ENCODE results near the gene GRIN2A.

GRIN2A gene

GRCh38 chr16:9849697-9850245 lies 332.5 kb downstream of the GRIN2A start:
- Histone ChIP-seq H3K27me3 (ENCODE audit: insufficient read depth, poor library complexity, severe bottlenecking) (no peaks in the 10 kb centered on the region), H3K4me3 (replicated peaks; ENCODE audit: insufficient read depth, low read length) (no peak overlapping the region), H3K27ac (replicated peaks) (no peak overlapping the region)
- no peak for DNase-seq (ENCODE audit: low read depth in 1 of 2, low spot score in 1 of 2)
- TF ChIP-seq SPI1 (IDR thresholded peaks at IDR 0.05; ENCODE audit: borderline replicate concordance, low read depth): no peak

- no peak for DNase-seq (ENCODE audit: low read depth in 1 of 2, low spot score in 1 of 2)
- TF ChIP-seq GABPA (IDR thresholded peaks at IDR 0.05; ENCODE audit: low read depth) (no peak), REST (IDR thresholded peaks at IDR 0.05; ENCODE audit: insufficient replicate concordance, low read depth) (no peak), POLR2AphosphoS5 (IDR thresholded peaks at IDR 0.05; ENCODE audit: low read depth) (no peak), SPI1 (IDR thresholded peaks at IDR 0.05; ENCODE audit: borderline replicate concordance, low read depth) (no peak)
- TF ChIP-seq, protein P1, sequence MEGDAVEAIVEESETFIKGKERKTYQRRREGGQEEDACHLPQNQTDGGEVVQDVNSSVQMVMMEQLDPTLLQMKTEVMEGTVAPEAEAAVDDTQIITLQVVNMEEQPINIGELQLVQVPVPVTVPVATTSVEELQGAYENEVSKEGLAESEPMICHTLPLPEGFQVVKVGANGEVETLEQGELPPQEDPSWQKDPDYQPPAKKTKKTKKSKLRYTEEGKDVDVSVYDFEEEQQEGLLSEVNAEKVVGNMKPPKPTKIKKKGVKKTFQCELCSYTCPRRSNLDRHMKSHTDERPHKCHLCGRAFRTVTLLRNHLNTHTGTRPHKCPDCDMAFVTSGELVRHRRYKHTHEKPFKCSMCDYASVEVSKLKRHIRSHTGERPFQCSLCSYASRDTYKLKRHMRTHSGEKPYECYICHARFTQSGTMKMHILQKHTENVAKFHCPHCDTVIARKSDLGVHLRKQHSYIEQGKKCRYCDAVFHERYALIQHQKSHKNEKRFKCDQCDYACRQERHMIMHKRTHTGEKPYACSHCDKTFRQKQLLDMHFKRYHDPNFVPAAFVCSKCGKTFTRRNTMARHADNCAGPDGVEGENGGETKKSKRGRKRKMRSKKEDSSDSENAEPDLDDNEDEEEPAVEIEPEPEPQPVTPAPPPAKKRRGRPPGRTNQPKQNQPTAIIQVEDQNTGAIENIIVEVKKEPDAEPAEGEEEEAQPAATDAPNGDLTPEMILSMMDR (IDR thresholded peaks at IDR 0.05; ENCODE audit: insufficient read depth, low read length): no peak
- Histone ChIP-seq H3K4me3 (replicated peaks; ENCODE audit: insufficient read depth, low read length) (no peak overlapping the region), H3K27ac (replicated peaks) (no peak overlapping the region), H3K27me3 (ENCODE audit: insufficient read depth, poor library complexity, severe bottlenecking) (no peaks in the 10 kb centered on the region)
Measured at GRCh38 chr16:9847146-9847545, 335.1 kb downstream of the GRIN2A start.

DNA sequence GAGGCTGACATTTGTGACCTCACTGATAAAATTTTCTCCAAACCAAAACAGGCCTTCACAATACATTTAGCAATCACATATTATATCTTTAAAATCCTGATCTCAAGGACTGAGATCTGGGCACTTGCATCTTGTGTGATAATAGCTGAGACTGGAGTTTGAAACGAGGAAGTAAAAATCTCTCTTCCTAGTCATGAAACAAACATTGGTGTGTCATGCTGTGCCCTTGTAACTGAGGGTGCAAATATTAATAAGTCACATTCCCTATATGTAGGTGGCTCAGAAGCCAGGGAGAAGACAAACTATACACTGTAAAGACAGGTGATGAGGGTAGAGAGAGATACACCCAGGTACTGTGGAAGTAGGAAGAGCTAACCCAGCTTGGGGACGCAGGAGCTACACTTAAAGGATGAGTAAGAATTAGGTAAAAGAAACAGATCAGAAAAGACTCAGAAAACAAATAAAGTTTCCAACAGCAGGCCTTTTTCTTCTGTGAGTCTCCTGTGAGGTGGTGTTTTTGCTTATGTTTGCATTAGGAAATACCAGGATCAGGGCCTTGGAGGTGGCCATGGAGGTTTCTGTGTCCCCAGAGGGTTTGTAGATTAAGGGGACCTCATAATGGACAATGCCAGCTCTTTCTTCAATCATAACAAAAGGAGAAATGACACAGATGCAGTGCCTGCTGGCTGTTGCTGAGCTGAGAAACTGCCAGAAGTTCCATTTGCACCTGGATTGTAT lies 335.7 kb downstream of the GRIN2A start:
- TF ChIP-seq GABPA (IDR thresholded peaks at IDR 0.05; ENCODE audit: low read depth) (no peak), REST (IDR thresholded peaks at IDR 0.05; ENCODE audit: insufficient replicate concordance, low read depth) (no peak), POLR2AphosphoS5 (IDR thresholded peaks at IDR 0.05; ENCODE audit: low read depth) (no peak), SPI1 (IDR thresholded peaks at IDR 0.05; ENCODE audit: borderline replicate concordance, low read depth) (no peak)
- TF ChIP-seq, protein P1 (IDR thresholded peaks at IDR 0.05; ENCODE audit: insufficient read depth, low read length): no peak
- no peaks in the 10 kb centered on the region for H3K27me3 ChIP-seq (ENCODE audit: insufficient read depth, poor library complexity, severe bottlenecking)
- no peak overlapping the region for H3K27ac ChIP-seq (replicated peaks)
- no peak overlapping the region for H3K4me3 ChIP-seq (replicated peaks; ENCODE audit: insufficient read depth, low read length)
- DNase-seq (ENCODE audit: low read depth in 1 of 2, low spot score in 1 of 2): no peak

- no peak for DNase-seq (ENCODE audit: low read depth in 1 of 2, low spot score in 1 of 2)
Measured at GRCh38 chr16:9845661-9846361, 336.4 kb downstream of the GRIN2A start.

More at GRCh38 chr16:9845661-9846361, 336.4 kb downstream of the GRIN2A start:
- Histone ChIP-seq H3K4me3 (replicated peaks; ENCODE audit: insufficient read depth, low read length) (no peak overlapping the region), H3K27me3 (ENCODE audit: insufficient read depth, poor library complexity, severe bottlenecking) (no peaks in the 10 kb centered on the region), H3K27ac (replicated peaks) (no peak overlapping the region)
- no peak for TF ChIP-seq GABPA (IDR thresholded peaks at IDR 0.05; ENCODE audit: low read depth)
- TF ChIP-seq POLR2AphosphoS5 (IDR thresholded peaks at IDR 0.05; ENCODE audit: low read depth): no peak

All from HL-60 (cell line).